HepG2 (cell line): ENCODE data around the gene RAD51. TPM values are rescaled to one million over a fixed set of nuclear protein-coding genes. Genes with fewer than 3 reads are reported as not detected.

ENCODE experiments used
- ATAC-seq: fragments of 200-7000 bp; cut with Tn5 transposase; 3 replicates; pipeline ENCODE4 v1.9.1; 2020; ENCODE audit warnings: mild to moderate bottlenecking, moderate library complexity
- BruUV-seq: library from RNA; stranded (reverse); fragments of 400-500 nt; replicated peaks from 2 replicates; lab custom pipeline; 2021; lab: Mats Ljungman, UMichigan
- CTCF ChIA-PET: fragments of 300-600 bp; formaldehyde crosslinking; extraction: SDS; loops from one replicate; lab custom pipeline; 2021; ENCODE audit warnings: low total read pairs, inconsistent platforms, low intra/inter-chr PET ratio; lab: Yijun Ruan, JAX
- POLR2A ChIA-PET: fragments of 350-600 bp; sonication (Branson Sonifier 250); formaldehyde crosslinking; loops from one replicate; lab custom pipeline; 2020; ENCODE audit warnings: antibody characterized with exemption, inconsistent platforms; lab: Yijun Ruan, JAX
- DNase-seq: peaks from one replicate; pipeline ENCODE4 v3.0.0-alpha.2; 2015; ENCODE audit warnings: low spot score
- FAIRE-seq: peaks from 3 replicates; lab custom pipeline; 2011; peaks lifted over from hg19 to GRCh38; lab: Jason Lieb, UNC
- H2AFZ ChIP-seq: one replicate; pipeline ENCODE4 v1.6.1; 2011; ENCODE audit warnings: low read length, inconsistent platforms
- H3K27ac ChIP-seq: fragments of 300-600 bp; 3 replicates; pipeline ENCODE4 v1.8.0; 2011; ENCODE audit warnings: mixed run types, mild to moderate bottlenecking, mixed read lengths, low read length, inconsistent platforms; ENCODE audit not compliant: insufficient read depth; ENCODE audit errors: extremely low read length
- H3K27me3 ChIP-seq, 2 experiments: fragments of 200-600 bp in 1 of 2; 2 replicates in 1 of 2; 3 replicates in 1 of 2; pipeline versions ENCODE4 v1.6.0 to v1.8.0; 2011; ENCODE audit warnings: low read length in 2 of 2, mild to moderate bottlenecking in 2 of 2, moderate library complexity in 2 of 2, inconsistent platforms in 1 of 2; ENCODE audit not compliant: insufficient read depth in 2 of 2, control insufficient read depth in 1 of 2
- H3K36me3 ChIP-seq, 2 experiments: fragments of 200-600 bp in 1 of 2; replicated peaks in 1 of 2; 2 replicates in 1 of 2; 3 replicates in 1 of 2; pipeline versions ENCODE4 v1.5.1 to v1.8.0; 2011; ENCODE audit warnings: low read length in 2 of 2, inconsistent platforms in 1 of 2; ENCODE audit not compliant: insufficient read depth in 2 of 2, control insufficient read depth in 1 of 2
- H3K4me1 ChIP-seq: 2 replicates; pipeline ENCODE4 v1.5.1; 2012; ENCODE audit warnings: low read length, inconsistent platforms; ENCODE audit not compliant: insufficient read depth
- H3K4me2 ChIP-seq: 2 replicates; pipeline ENCODE4 v1.6.0; 2011; ENCODE audit warnings: low read depth, low read length, inconsistent platforms
- H3K4me3 ChIP-seq, 3 experiments: fragments of 200-600 bp in 1 of 3; sonication (generic), shearing (Covaris generic) in 1 of 3; replicated peaks in 1 of 3; 2 replicates each; pipeline ENCODE4 v1.5.1; 2011 to 2016; ENCODE audit warnings: low read length in 3 of 3, inconsistent platforms in 2 of 3, low read depth in 2 of 3, mild to moderate bottlenecking in 2 of 3, control low read depth in 1 of 3, mixed read lengths in 1 of 3; ENCODE audit not compliant: insufficient read depth in 1 of 3
- H3K79me2 ChIP-seq: one replicate; pipeline ENCODE4 v1.6.1; 2011; ENCODE audit warnings: low read length, inconsistent platforms; ENCODE audit not compliant: insufficient read depth
- H3K9ac ChIP-seq: 2 replicates; pipeline ENCODE4 v1.6.0; 2011; ENCODE audit warnings: mild to moderate bottlenecking, low read depth, low read length, inconsistent platforms; ENCODE audit not compliant: insufficient read depth
- H3K9me3 ChIP-seq: 2 replicates; pipeline ENCODE4 v1.5.1; 2012; ENCODE audit warnings: mild to moderate bottlenecking, low read length
- H4K20me1 ChIP-seq: 2 replicates; pipeline ENCODE4 v1.6.0; 2011; ENCODE audit warnings: inconsistent platforms, mild to moderate bottlenecking, low read length, moderate library complexity; ENCODE audit not compliant: insufficient read depth
- BORCS8-MEF2B ChIP-seq: sonication (generic); formaldehyde crosslinking; IDR thresholded peaks from 2 replicates; pipeline ENCODE4 v1.8.0; 2022; ENCODE audit warnings: mild to moderate bottlenecking, missing genetic modification reagents
- CBX2 ChIP-seq, 2 experiments: fragments of 200-600 bp in 1 of 2; sonication (generic); formaldehyde crosslinking in 1 of 2; IDR thresholded peaks; 2 replicates each; pipeline versions ENCODE4 v1.7.0 to v1.8.1; 2018 to 2022; ENCODE audit warnings: low read depth in 2 of 2, low read length in 1 of 2, mild to moderate bottlenecking in 1 of 2, missing genetic modification reagents in 1 of 2
- ETV5 ChIP-seq: IDR thresholded peaks from 2 replicates; pipeline ENCODE4 v1.6.1; 2018; ENCODE audit warnings: missing biosample characterization, missing genetic modification reagents, inconsistent platforms, borderline replicate concordance
- IRF2 ChIP-seq: IDR thresholded peaks from 2 replicates; pipeline ENCODE4 v1.6.1; 2018; ENCODE audit warnings: missing genetic modification reagents, missing compliant biosample characterization
- MXI1 ChIP-seq: IDR thresholded peaks from 3 replicates; pipeline ENCODE4 v1.6.1; 2012; ENCODE audit warnings: low read depth, low read length, inconsistent platforms, borderline replicate concordance
- NCOR1 ChIP-seq: fragments of 200-600 bp; sonication (generic); IDR thresholded peaks from 2 replicates; pipeline ENCODE4 v1.7.0; 2017; ENCODE audit warnings: antibody characterized with exemption, low read length, borderline replicate concordance
- RNF2 ChIP-seq: fragments of 450-650 bp; conservative IDR thresholded peaks from 2 replicates; pipeline ENCODE4 v1.6.1; 2016; ENCODE audit warnings: low read depth
- ZNF510 ChIP-seq: sonication (generic); formaldehyde crosslinking; IDR thresholded peaks from 2 replicates; pipeline ENCODE4 v1.4.0; 2020; ENCODE audit warnings: low read depth, mild to moderate bottlenecking, missing genetic modification reagents
- ZNF549 ChIP-seq: sonication (generic); formaldehyde crosslinking; IDR thresholded peaks from 2 replicates; pipeline ENCODE4 v1.5.0; 2020; ENCODE audit warnings: missing genetic modification reagents
- ZNF564 ChIP-seq: sonication (generic); formaldehyde crosslinking; IDR thresholded peaks from 2 replicates; pipeline ENCODE4 v1.8.1; 2023; ENCODE audit warnings: mild to moderate bottlenecking, missing genetic modification reagents
- ZNF598 ChIP-seq: sonication (generic); formaldehyde crosslinking; IDR thresholded peaks from 2 replicates; pipeline ENCODE4 v1.5.1; 2020; ENCODE audit warnings: mild to moderate bottlenecking, missing genetic modification reagents, borderline replicate concordance
- ZNF678 ChIP-seq: sonication (generic); formaldehyde crosslinking; IDR thresholded peaks from 2 replicates; pipeline ENCODE4 v1.4.0; 2020; ENCODE audit warnings: mild to moderate bottlenecking, missing genetic modification reagents
- in situ Hi-C: cut with HindIII; loops from 2 replicates; pipeline ENCODE4 v1.10.0; 2017; ENCODE audit warnings: low pct_unique_long_range_greater_than_20kb; ENCODE audit not compliant: extremely low pct_ligation_motif_present
- intact Hi-C: fragments of 100-400 bp; cut with micrococcal nuclease; formaldehyde crosslinking; loops from one replicate; pipeline ENCODE4 v1.10.0; 2022; ENCODE audit not compliant: unreplicated experiment
- polyA plus RNA-seq, 8 experiments: library from polyadenylated mRNA; depleted of rRNA in 3 of 8; stranded (reverse) in 7 of 8; unstranded in 1 of 8; fragments of >200 nt; fragmentation: Illumina TruSeq in 4 of 8; extraction: Trizol in 4 of 8; gene quantifications; 2 replicates each; pipeline versions ENCODE4 v1.2.1 to v1.2.3, GENCODE V29; 2011 to 2016; ENCODE audit warnings: low read depth in 4 of 8, missing spikeins in 1 of 8, mixed read lengths in 1 of 8; ENCODE audit not compliant: insufficient read depth in 1 of 8
- total RNA-seq, 5 experiments: library from RNA; depleted of rRNA; stranded (reverse); fragments of >200 nt; fragmentation: Illumina TruSeq; extraction: Trizol; gene quantifications; 2 replicates each; pipeline ENCODE4 v1.2.3, GENCODE V29; 2016; ENCODE audit warnings: low read depth in 1 of 5
- TF ChIP-seq, protein P1 (sequence below): sonication (generic); formaldehyde crosslinking; IDR thresholded peaks from 2 replicates; pipeline ENCODE4 v1.5.1; 2020; ENCODE audit warnings: missing genetic modification reagents, mild to moderate bottlenecking, borderline replicate concordance
- TF ChIP-seq, protein P2 (sequence below): sonication (generic); formaldehyde crosslinking; IDR thresholded peaks from 2 replicates; pipeline ENCODE4 v1.5.0; 2020; ENCODE audit warnings: missing genetic modification reagents, mild to moderate bottlenecking, borderline replicate concordance

The RAD51 gene
- total and polyA plus RNA-seq, 2 of the 13 experiments (the other 11 are each of a cell fraction or from before 2014, with no cell fraction given) = 8.5 to 12.8 TPM

DNA sequence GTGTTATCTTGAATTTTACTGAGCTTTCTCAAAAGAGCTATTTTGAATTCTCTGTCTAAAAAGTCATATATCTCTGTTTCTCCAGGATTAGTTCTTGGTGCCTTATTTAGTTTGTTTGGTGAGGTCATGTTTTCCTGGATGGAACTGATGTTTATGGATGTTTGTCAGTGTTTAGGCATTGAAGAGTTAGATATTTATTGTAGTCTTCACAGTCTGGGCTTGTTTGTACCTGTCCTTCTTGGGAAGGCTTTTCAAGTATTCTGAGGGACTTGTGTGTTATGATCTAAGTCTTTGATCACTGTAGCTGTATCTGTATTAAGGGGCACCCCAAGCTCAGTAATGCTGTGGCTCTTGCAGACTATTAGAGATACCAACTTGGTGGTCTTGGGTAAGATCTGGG, 10.6 kb upstream of the RAD51 start:
- no peak overlapping the region for H3K27ac ChIP-seq
- ChIA-PET POLR2A (no interaction called here), CTCF (no interaction called here)
- no peaks in the 10 kb centered on the region for H3K27me3 ChIP-seq
- TF ChIP-seq CBX2 (IDR thresholded peaks at IDR 0.05; ENCODE audit: low read depth, low read length) (no peak), CBX2 (CRISPR knock-in tag; IDR thresholded peaks at IDR 0.05; ENCODE audit: low read depth) (no peak), ZNF598 (CRISPR knock-in tag) (no peak), ZNF678 (CRISPR knock-in tag) (no peak), ETV5 (CRISPR knock-in tag) (no peak), IRF2 (CRISPR knock-in tag) (no peak), NCOR1 (no peak), BORCS8-MEF2B (CRISPR knock-in tag) (no peak), RNF2 (no peak), ZNF510 (CRISPR knock-in tag) (no peak), ZNF549 (CRISPR knock-in tag) (no peak), ZNF564 (no peak), MXI1 (no peak)
- TF ChIP-seq, protein P1, sequence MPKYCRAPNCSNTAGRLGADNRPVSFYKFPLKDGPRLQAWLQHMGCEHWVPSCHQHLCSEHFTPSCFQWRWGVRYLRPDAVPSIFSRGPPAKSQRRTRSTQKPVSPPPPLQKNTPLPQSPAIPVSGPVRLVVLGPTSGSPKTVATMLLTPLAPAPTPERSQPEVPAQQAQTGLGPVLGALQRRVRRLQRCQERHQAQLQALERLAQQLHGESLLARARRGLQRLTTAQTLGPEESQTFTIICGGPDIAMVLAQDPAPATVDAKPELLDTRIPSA = no peak
- TF ChIP-seq, protein P2, sequence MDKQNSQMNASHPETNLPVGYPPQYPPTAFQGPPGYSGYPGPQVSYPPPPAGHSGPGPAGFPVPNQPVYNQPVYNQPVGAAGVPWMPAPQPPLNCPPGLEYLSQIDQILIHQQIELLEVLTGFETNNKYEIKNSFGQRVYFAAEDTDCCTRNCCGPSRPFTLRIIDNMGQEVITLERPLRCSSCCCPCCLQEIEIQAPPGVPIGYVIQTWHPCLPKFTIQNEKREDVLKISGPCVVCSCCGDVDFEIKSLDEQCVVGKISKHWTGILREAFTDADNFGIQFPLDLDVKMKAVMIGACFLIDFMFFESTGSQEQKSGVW (CRISPR knock-in tag) = no peak
- H3K4me1 ChIP-seq = peaks cover 16% of the 10 kb centered on the region
- in situ Hi-C loops (no loop called here), intact Hi-C loops (no loop called here)
- no peaks in the 10 kb centered on the region for H3K79me2 ChIP-seq
- FAIRE-seq (no peak), ATAC-seq (no peak), DNase-seq (no peak)
- no TSS peak for BruUV-seq
- H3K9me3 ChIP-seq = no peaks in the 10 kb centered on the region
- H2AFZ ChIP-seq = no peak overlapping the region
- no peak overlapping the region for H3K9ac ChIP-seq
- H3K36me3 ChIP-seq = no peaks in the 10 kb centered on the region
- no peak overlapping the region for H3K4me2 ChIP-seq
- H4K20me1 ChIP-seq = no peaks in the 10 kb centered on the region
- H3K4me3 ChIP-seq = no peak overlapping the region
